Measurements from ENCODE around the gene LEMD2.

DNA sequence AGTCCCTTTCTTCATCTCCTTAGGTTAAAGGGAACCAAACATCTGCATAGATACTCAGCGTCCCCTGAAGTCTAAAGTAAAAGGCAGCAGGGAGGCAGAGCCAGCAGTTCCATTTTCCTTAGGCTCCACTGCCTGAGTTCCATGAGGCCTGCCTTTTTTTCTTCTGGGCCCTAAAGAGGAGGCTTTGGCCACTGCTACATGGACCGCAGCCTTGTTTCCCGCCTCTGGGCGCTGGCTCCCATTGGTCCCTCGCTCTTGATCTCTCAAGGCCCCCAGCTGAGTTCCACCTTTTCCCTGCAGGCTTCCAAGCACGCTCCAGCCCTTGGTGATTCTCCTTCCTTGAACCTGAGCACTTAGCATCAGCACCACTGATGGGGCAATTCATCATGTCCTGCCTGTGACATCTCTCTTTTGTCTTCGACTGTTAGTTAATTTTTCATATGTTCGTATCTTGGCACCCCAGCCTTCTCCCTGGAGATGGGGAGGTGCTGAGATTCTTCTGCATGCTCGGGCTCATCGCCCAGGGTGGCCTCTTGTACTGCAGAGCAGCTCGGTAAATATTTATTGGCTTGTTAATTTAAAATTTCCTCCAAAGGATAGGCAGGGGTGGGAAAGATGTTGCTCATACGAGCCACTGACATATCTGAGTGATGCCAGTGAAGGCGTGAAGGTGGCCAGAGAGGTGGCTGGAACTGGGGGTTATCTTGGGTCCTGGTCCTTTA, 11.5 kb upstream of the LEMD2 start:
- TF ChIP-seq, protein P1, sequence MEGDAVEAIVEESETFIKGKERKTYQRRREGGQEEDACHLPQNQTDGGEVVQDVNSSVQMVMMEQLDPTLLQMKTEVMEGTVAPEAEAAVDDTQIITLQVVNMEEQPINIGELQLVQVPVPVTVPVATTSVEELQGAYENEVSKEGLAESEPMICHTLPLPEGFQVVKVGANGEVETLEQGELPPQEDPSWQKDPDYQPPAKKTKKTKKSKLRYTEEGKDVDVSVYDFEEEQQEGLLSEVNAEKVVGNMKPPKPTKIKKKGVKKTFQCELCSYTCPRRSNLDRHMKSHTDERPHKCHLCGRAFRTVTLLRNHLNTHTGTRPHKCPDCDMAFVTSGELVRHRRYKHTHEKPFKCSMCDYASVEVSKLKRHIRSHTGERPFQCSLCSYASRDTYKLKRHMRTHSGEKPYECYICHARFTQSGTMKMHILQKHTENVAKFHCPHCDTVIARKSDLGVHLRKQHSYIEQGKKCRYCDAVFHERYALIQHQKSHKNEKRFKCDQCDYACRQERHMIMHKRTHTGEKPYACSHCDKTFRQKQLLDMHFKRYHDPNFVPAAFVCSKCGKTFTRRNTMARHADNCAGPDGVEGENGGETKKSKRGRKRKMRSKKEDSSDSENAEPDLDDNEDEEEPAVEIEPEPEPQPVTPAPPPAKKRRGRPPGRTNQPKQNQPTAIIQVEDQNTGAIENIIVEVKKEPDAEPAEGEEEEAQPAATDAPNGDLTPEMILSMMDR (IDR thresholded peaks at IDR 0.05), result no peak
- no peak for TF ChIP-seq POLR2A (IDR thresholded peaks at IDR 0.05)

Measured in esophagus squamous epithelium (tissue), 4 donors.